GM18951 (cell line): Measurements from ENCODE around the gene SRSF10.
A peak's percentile ranks its signal among the peaks of the same experiment; 100 is the strongest.

Source experiments
- POLR2A ChIP-seq: IDR thresholded peaks from 4 replicates; pipeline ENCODE4 v1.6.1; 2011; ENCODE audit warnings: mild to moderate bottlenecking; ENCODE audit not compliant: insufficient read length, insufficient read depth; ENCODE audit errors: extremely low read depth
- in situ Hi-C: fragments of 300-500 bp; cut with MboI; formaldehyde crosslinking; loops from one replicate; pipeline ENCODE4 v1.12.0; 2022; ENCODE audit warnings: low sequenced_read_pairs, mixed read lengths, inconsistent platforms; ENCODE audit not compliant: unreplicated experiment

Gene SRSF10

DNA sequence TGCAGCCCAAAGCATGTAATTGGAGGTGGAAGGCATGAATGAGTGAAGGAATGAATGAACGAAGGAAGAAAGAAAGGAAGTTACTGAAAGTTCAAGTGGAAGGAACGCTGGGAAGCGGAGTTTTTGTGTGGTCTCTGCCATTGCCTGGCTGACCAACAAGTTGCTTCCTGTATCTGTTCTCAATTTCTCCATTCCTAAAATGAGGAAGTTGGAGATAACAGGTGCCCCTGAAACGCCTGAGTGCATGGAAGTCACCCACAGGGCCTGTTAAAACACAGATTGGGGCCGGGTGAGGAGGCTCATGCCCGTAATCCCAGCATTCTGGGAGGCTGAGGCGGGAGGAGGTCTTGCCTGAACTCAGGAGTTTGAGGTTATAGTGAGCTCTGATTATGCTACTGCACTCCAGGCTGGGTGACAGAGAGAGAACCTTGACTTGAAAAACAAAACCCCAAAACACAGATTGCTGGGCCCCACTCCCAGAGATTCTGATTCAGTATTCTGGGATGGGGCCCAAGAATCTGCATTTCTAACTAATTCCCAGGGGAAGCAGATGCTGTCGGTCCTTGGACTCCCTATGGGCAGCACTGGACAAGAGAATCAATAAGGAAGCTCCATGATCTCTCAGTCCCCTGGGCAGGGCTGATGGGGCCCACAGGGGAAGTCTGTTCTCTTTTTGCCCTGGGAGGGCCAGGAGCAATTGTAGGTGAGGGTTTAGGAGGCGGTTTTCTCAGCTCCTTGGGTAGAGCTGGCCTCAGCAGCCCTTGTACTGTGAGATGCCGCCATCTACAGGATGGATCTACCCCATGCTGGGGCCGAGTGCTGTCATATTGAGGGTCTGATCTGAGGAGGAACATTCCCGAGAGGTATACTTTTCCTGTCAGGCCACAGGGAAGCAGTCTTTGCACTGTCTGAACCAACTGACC, 63.7 kb downstream of the SRSF10 start:
- in situ Hi-C loops = loop anchor here (10.0 kb wide), 1 partner anchor 112 kb away; the partner anchor contains the start of gene GALE
- TF ChIP-seq POLR2A = peak; percentile 31

DNA sequence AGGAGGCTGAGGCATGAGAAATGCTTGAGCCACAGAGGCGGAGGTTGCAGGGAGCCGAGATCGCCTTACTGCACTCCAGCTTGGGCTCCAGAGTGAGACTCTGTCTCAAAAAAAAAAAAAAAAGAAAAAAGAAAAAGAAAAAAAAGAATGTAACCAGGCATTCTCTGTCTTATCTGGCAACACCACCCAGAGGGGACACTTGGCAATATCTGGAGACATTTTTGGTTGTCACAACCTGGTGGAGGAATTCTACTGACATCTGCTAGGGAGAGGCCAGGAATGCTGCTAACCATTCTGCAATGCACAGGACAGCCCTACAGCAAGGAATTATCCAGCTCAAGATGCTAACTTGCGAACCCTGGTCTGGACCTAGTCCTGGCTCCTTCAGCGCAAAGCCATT, 64.7 kb downstream of the SRSF10 start:
- TF ChIP-seq POLR2A = no peak
- in situ Hi-C loops = loop anchor here (10.0 kb wide), 1 partner anchor 111 kb away; the partner anchor contains the start of gene GALE

GRCh38 chr1:23914921-23915320, 65.2 kb downstream of the SRSF10 start:
- in situ Hi-C loops = loop anchor here (10.0 kb wide), 1 partner anchor 110 kb away; the partner anchor contains the start of gene GALE

More at GRCh38 chr1:23914921-23915320, 65.2 kb downstream of the SRSF10 start:
- TF ChIP-seq POLR2A = no peak
